Ishikawa (cell line): ENCODE results near the gene TTC23L.

Experiments used
- CEBPB ChIP-seq: IDR thresholded peaks from 2 replicates; pipeline ENCODE4 v1.6.1; 2012
- CREB1 ChIP-seq: IDR thresholded peaks from 2 replicates; pipeline ENCODE4 v1.6.1; 2012; ENCODE audit warnings: low read depth
- EGR1 ChIP-seq: IDR thresholded peaks from 2 replicates; pipeline ENCODE4 v1.6.1; 2012
- EP300 ChIP-seq: IDR thresholded peaks from 2 replicates; pipeline ENCODE4 v1.6.1; 2012; ENCODE audit warnings: borderline replicate concordance
- FOXM1 ChIP-seq: IDR thresholded peaks from 2 replicates; pipeline ENCODE4 v1.6.1; 2012; ENCODE audit warnings: low read depth, borderline replicate concordance
- NFIC ChIP-seq: IDR thresholded peaks from 2 replicates; pipeline ENCODE4 v1.6.1; 2012
- RAD21 ChIP-seq: IDR thresholded peaks from 2 replicates; pipeline ENCODE4 v1.6.1; 2012; ENCODE audit warnings: low read depth
- TAF1 ChIP-seq: IDR thresholded peaks from 2 replicates; pipeline ENCODE4 v1.6.1; 2012; ENCODE audit warnings: low read depth, mild to moderate bottlenecking
- TCF12 ChIP-seq: IDR thresholded peaks from 2 replicates; pipeline ENCODE4 v1.6.1; 2012; ENCODE audit warnings: low read depth
- TEAD4 ChIP-seq: IDR thresholded peaks from 2 replicates; pipeline ENCODE4 v1.6.1; 2012
- USF1 ChIP-seq: IDR thresholded peaks from 2 replicates; pipeline ENCODE4 v1.6.1; 2012
- YY1 ChIP-seq: IDR thresholded peaks from 2 replicates; pipeline ENCODE4 v1.6.1; 2012; ENCODE audit warnings: low read depth
- ZBTB7A ChIP-seq: IDR thresholded peaks from 2 replicates; pipeline ENCODE4 v1.6.1; 2012; ENCODE audit warnings: low read depth
- TF ChIP-seq, protein P1 (sequence below): IDR thresholded peaks from 2 replicates; pipeline ENCODE4 v1.6.1; 2012
- TF ChIP-seq, protein P2 (sequence below): IDR thresholded peaks from 2 replicates; pipeline ENCODE4 v1.6.1; 2012; ENCODE audit warnings: low read depth, mild to moderate bottlenecking

The TTC23L gene

GRCh38 chr5:34820593-34820992, 18.4 kb upstream of the TTC23L start:
- TF ChIP-seq USF1 = no peak
- no peak for TF ChIP-seq RAD21
- no peak for TF ChIP-seq ZBTB7A
- TF ChIP-seq EGR1 = no peak
- TF ChIP-seq TCF12 = no peak
- no peak for TF ChIP-seq CREB1
- TF ChIP-seq NFIC = no peak
- TF ChIP-seq EP300 = no peak
- no peak for TF ChIP-seq TEAD4
- TF ChIP-seq, protein P1, sequence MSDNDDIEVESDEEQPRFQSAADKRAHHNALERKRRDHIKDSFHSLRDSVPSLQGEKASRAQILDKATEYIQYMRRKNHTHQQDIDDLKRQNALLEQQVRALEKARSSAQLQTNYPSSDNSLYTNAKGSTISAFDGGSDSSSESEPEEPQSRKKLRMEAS = no peak
- no peak for TF ChIP-seq FOXM1
- no peak for TF ChIP-seq YY1
- TF ChIP-seq TAF1 = no peak
- TF ChIP-seq, protein P2, sequence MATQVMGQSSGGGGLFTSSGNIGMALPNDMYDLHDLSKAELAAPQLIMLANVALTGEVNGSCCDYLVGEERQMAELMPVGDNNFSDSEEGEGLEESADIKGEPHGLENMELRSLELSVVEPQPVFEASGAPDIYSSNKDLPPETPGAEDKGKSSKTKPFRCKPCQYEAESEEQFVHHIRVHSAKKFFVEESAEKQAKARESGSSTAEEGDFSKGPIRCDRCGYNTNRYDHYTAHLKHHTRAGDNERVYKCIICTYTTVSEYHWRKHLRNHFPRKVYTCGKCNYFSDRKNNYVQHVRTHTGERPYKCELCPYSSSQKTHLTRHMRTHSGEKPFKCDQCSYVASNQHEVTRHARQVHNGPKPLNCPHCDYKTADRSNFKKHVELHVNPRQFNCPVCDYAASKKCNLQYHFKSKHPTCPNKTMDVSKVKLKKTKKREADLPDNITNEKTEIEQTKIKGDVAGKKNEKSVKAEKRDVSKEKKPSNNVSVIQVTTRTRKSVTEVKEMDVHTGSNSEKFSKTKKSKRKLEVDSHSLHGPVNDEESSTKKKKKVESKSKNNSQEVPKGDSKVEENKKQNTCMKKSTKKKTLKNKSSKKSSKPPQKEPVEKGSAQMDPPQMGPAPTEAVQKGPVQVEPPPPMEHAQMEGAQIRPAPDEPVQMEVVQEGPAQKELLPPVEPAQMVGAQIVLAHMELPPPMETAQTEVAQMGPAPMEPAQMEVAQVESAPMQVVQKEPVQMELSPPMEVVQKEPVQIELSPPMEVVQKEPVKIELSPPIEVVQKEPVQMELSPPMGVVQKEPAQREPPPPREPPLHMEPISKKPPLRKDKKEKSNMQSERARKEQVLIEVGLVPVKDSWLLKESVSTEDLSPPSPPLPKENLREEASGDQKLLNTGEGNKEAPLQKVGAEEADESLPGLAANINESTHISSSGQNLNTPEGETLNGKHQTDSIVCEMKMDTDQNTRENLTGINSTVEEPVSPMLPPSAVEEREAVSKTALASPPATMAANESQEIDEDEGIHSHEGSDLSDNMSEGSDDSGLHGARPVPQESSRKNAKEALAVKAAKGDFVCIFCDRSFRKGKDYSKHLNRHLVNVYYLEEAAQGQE = no peak
- no peak for TF ChIP-seq CEBPB

- TF ChIP-seq NFIC (no peak), TEAD4 (no peak), USF1 (no peak), RAD21 (no peak), EGR1 (no peak), CEBPB (no peak), ZBTB7A (no peak)
These were observed 15.8 kb upstream of the TTC23L start for GRCh38 chr5:34822956-34823715.

GRCh38 chr5:34826347-34826746, 12.6 kb upstream of the TTC23L start:
- TF ChIP-seq CEBPB (no peak), CREB1 (no peak), TCF12 (no peak), ZBTB7A (no peak), EGR1 (no peak), FOXM1 (no peak), TAF1 (no peak), NFIC (no peak), TEAD4 (no peak), EP300 (no peak), RAD21 (no peak), USF1 (no peak), YY1 (no peak)
- TF ChIP-seq, protein P1 = no peak
- TF ChIP-seq, protein P2 = no peak

DNA sequence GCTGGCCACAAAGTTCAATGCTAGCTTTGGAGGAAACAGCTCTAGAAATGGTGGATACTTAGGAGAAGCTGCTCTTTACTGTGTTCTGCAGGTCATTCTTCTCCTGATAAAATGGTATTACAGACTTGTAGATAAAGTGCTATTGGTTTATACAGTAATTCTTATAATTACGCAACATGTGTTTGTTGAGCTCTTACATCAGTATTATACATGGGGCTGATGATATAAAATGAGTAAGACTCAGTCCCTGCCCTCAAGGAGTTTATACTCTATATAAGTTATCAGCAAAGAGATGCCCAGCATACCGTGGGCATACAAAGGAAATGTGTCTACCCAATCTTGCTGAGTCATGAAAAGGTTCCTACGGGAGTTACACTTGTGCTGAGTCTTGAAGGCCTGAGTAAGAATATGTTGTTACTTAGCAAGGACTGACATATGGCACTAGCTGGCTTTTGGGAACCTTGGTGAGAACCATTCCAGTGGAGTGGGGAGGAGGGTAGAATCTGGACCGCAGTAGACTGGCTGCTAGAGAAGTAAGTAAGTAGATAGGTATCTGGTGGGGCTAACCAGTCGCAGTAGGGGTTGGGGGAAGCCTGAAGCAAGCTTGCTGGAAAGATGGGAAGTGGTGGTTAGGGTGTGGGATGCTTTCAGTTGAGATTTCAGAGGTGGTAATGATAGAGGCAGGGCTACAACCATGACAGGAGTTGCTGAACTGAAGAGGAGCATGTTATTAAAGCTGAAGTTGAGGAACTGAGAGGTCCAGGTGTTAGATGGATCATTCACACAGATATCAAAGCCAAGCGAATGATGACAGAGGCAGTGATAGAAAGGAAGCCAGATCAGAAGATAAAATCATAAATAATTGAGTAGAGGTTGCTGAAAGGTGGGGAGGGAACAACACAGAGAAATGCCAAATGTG, 11.1 kb upstream of the TTC23L start:
- TF ChIP-seq CEBPB (no peak), RAD21 (no peak), FOXM1 (no peak), CREB1 (no peak), USF1 (no peak), TEAD4 (no peak), YY1 (no peak), EGR1 (no peak), TCF12 (no peak), TAF1 (no peak)
- TF ChIP-seq, protein P1 = no peak
- TF ChIP-seq, protein P2 = no peak
